Inflammatory macrophage (primary cell): Measurements from ENCODE around the gene SAYSD1.
"Not testable (repeated sequence)": the region's sequence is repeated elsewhere in the genome, so short reads cannot be mapped to it uniquely, and the experiment has no call there.

Experiments used
- DNase-seq, 2 donors: peaks; one replicate each; pipeline ENCODE4 v3.0.0-alpha.2; 2020 to 2022
- total RNA-seq, 18 experiments: gene quantifications; one replicate each; lab custom pipeline; 2026; ENCODE audit warnings: mixed read lengths in 6 of 18, inconsistent platforms in 2 of 18; lab: John Stamatoyannopoulos, UW

SAYSD1 gene, protein sequence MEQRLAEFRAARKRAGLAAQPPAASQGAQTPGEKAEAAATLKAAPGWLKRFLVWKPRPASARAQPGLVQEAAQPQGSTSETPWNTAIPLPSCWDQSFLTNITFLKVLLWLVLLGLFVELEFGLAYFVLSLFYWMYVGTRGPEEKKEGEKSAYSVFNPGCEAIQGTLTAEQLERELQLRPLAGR
- total RNA-seq: 6.7 to 18.8 (median 13.4) reads per million in 18 experiments

DNA sequence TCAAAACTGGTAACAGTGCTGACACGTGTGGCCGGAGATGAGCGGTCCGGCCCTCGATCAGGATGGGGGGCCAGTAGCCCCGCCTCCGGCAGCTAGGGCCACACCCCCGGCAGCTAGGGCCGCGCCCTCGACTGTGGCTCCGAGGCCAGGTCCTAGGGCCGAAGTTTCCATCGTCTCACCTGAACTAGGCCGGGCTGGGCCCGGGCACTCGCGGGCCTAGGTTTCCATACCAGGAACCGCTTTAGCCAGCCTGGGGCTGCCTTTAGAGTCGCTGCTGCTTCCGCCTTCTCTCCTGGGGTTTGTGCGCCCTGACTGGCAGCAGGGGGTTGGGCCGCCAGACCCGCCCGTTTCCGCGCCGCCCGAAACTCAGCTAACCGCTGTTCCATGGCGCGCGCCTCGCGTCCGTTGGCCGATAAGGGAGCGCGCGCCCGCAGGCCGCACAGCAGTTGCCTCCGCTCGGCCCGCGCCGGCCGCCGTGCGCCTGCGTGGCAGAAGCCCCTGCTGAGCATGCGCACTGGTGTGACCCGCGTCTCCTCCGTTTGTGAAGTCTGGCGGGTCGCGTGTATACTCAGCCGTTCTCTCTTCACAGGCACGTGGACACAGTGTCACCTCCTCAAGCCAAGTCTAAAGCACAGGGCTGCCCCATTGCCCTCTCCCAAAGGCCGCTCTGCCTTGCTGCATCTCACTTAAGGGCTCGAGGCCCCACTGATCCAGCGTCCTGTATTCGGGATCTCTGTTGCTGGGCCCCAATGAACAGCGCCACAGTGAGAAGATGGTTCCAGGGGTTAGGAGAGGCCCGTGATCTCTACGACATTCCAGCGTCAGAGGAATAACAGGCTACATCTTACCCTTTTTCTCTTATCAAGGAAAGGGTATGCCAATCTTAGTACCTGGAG, at the start of gene SAYSD1:
Gene SAYSD1 (minus strand): TSS at position 483 of the 896 bp plus-strand sequence. CDS start 97 bp downstream, at position 386.
- DNase-seq: peak; percentile 91 to 95

DNA sequence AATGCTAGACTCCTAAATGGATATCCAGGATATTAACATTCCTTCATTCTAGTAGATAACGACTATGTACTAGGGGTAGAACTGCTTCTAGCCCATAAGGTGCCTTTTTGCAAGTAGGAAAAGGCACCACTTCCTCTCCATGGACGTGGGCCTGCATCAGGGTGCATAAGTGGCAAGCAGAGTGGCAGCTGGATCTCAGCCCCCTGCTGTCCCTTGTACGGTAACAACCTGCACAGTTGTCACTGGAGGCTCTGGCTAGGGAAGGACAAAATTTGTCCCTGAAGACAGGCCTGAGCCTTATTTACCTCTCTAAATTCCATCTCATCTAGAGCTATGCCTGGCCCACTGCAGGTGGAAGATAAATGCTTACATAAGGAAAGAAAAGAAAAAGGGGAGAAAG, 42.5 kb upstream of the SAYSD1 start:
- DNase-seq: peak in 1 of 2 donors; percentile 5

DNA sequence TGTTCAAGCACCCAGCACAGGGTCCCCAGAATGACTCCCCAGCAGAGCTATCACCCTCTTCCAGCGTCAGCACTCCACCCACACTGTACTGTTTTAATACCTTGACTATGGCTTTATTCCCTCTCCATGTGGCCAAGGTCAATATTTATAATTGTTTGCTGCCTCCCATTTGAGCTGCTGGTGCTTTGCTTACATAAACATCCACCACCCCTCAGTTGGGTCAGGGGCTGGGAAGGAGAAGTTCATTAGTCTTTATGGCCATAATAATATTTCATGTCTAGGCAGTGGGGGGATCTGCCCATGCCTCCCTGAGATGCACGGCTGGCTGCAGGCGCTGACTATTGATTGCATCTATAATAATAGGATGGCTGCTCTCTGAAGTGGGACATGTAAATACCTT, 41.8 kb upstream of the SAYSD1 start:
- DNase-seq: no peak

DNA sequence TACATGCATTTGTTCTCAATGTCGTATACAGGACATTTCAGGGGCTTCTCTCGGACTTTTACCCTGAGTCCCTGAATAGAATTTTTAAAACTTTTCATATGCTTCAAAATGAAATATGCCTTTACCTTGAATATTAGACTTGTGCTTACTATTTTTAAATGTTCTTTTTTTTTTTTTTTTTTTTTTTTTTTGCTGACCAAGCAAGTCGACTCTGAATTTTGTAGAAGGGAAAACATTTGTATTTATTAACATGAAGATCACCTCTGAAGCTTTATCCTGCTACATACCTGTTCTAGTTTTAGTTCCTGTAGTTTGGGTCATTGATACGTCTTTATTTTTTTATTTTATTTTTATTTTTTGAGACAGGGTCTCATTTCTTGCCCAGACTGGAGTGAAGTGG, 39.7 kb upstream of the SAYSD1 start:
- no peak for DNase-seq

DNA sequence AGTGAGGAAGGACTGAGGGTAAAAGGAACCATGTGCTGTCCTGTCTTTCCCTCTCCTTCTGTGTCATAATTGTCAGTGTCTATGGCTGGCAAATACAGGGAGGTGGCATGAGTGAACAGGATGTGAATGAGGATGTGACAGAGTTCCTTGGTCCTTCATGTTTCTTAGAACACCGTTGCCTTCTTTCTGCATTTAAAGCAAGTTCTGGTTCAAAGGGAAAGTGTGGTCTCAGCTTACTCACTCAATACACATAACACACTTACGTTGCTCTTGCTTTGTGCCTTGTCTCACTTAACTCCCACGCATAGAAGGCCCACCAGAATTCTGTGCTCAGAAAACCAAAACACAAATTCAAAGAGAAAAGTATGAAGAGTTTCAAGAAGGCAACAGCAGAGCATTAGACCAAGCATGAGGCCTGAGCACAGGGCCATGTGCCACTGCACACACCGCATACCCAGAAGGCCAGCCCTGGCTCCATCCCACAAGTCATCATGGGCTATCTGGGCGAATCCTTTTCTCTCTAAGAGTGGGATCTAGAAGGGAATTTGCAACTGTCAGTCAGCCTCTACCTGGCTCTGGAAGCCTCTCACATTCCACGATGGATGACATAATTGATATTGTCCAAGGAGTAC, 38.9 kb upstream of the SAYSD1 start:
- no peak for DNase-seq

DNA sequence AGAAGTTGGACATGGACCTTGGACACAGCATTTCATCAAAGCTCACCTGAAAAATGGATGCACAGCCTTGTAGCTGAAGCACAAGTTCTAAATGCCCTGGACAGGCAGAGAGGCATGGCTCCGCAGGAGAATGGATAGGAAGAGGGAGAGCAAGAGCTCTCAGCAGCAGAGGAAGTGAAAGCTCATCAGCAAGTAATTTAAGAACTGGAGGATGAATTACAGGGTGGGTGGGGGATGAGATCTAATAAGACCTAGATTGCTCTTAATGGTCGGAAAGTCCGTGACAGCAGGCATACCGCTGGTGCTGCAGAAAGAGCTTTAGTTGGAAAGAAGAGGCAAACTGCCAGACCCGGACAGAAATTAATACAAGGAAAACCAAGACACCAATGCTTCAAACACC, 37.3 kb upstream of the SAYSD1 start:
- DNase-seq: no peak

DNA sequence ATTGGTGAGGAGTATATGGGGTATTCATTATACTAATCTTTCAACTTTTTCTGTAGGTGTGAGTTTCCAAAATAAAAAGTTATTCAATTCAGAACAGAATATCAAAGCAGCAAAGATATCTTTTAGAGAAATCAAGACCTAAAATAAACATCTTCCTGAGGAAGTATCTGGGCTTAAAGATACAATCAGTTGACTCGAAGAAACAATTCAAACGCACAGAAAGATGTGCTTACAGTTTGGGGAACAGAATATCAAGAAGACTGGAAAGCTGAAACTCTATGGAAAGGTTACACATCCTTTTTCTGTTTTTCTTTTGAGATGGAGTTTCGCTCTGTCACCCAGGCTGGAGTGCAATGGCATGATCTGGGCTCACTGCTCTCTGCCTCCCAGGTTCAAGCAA, 36.2 kb upstream of the SAYSD1 start:
- DNase-seq: no peak

DNA sequence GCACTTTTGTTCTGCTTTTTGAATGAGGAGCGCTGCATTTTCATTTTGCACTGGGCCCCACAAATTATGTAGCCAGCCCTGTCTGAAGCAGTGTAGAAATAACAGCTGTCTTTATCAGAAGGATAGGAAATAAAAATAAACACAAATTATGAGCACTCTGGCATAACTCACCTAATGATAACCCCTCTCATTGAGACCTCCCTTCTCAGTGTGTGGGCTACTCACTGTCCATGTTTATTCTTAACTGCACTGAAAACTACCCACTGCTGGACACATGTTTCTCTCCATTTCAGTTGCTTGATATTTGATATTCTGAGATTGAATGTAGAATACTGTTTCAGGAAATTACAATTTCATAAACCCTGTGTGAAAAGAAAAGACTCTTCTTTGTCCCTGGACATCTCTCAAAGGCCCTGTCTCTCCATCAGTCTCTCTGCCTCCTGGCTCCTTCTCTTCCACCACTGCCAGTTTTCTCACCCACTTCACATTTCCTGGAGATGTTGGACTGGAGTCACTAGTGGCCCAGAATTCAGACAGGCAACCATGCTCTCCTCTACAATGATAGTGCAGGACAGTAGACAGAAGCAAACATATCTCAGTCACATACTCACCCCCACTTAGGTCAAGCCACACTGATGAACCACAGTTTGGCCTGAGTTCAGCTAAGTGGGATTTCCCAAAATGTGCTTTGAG, 29.6 kb upstream of the SAYSD1 start:
- no peak for DNase-seq

DNA sequence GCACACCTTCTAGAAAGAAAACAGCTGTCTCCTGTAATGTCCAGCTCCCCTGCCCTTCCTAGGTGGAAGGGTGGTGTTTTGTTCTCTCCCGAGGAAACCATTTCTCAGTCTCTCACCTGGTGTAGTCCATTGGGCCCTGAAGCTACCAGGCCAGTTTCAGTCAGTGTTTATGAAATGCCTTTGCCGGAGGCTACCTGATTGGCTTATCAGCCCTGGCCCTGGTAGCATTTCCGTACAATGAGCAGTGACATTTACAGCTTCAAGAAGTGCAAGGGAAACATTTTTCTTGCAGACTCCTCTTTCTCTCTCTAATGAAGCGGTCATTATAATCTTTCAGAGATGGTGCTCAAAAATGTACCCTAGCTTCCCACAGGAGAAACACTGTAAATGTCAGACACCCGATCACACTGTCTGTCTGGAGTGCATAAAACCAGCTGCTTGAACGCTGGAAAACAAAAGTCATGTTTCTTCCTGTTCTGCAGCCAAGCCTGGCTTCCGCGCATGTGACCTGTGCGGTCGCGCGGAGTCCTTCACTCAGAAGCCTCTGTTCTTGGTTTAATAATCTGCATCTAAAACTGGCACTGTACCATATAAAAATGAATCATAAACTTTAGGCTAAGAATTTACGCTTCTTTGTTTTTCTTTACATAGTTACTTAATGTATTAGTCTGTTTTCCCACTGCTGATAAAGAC, 28.4 kb upstream of the SAYSD1 start:
- DNase-seq: peak in 1 of 2 donors; percentile 25

DNA sequence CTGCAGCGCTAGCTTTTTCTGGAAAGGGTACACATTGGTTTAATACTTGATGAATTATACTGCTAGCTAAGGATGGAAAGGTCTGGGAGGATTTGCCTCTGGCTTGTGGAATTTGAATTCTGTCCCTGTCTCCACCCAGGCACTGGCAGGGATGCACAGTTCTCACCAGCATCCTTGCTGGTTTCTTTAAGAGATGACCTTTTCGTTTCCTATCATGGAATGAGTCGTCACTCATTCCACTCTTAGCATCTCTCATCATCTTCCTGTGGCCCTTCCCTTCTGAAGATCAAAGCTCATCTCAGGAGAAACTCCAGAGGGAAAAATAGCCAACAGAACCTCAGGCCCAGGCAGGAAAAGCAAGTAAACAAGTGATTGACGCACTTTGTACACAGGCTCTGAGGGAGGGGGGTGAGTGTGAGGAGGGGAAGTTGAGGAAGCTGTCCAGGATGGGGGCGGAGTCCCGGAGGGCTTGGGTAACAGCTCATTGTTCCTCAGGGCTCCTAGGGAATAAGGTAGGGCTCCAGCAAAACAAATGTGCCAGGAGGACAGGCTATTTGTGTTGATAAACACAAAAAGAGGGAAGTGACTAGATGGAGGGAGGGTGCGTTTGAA, 25.7 kb upstream of the SAYSD1 start:
- no peak for DNase-seq

DNA sequence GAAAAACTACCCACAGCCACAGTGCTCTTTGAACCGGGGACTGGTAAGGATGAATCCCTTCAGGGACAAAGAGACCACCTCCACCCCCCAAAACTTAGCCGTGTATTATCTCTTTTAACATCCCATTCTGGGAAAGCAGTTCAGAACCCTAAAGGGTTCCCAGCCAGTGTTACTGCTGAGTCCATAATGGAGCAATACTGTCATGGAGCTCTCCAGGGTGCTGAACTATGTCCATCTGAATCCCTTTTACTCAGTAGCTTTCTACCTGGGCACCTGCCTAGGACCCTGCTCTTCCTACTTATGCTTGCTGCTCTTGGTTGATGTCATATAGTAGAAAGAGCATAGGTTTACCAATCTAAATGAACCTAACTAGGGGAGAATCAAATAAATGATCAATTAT, 22.3 kb upstream of the SAYSD1 start:
- DNase-seq: peak; percentile 20 to 45

DNA sequence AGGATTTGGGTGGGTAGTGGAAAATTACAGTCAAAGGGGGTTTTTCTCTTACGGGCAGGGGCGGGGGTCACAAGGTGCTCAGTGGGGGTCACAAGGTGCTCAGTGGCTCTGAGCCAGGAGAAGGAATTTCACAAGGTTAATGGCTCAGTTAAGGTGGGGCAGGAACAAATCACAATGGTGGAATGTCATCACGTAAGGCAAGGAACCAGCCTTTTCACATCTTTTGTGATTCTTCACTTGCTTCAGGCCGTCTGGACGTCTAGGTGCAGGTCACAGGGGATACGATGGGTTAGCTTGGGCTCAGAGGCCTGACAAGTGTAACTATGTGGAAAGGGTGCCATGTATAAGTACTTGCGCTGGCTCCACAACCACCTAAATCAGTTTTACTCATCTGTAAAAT, 21.2 kb upstream of the SAYSD1 start:
- not testable (repeated sequence) for DNase-seq

DNA sequence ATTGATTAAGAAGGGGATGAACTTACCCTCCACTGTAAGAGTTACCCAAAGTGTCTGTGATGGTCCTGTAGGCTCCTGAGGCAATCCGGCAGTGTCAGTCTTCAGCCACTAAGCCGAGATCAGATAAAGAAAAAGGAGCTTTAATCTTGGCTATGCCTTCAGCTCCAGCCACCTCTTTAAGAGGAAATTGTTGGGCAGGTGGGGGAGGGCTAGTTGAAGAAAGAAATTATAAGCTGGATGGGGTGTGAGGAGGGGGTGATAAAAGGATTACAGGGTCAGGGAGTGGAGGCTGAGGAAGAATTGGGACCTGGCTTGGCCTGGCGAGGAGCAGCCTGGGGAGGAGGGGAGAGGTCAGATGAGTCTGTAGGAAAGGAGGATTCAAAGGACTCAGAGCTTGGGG, 19.8 kb upstream of the SAYSD1 start:
- not testable (repeated sequence) for DNase-seq

DNA sequence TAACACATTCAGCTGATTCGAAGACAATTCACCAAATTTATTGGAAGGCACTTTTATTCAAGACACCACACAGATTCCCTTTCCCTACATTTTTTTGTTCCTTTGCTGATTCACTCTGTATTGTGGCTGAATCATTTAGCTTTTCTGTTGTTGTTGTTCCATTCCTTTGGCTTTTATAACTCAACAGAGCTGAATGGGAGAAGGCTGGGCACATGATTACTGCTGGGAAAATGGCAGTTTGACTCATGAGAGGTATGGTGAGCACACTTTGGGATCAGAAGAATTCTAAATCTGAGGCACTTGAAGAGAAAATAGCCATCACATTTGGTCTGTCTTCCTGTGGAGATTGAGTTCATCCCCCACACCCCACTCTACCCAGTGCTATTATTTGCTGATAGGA, 15.7 kb upstream of the SAYSD1 start:
- DNase-seq: no peak

DNA sequence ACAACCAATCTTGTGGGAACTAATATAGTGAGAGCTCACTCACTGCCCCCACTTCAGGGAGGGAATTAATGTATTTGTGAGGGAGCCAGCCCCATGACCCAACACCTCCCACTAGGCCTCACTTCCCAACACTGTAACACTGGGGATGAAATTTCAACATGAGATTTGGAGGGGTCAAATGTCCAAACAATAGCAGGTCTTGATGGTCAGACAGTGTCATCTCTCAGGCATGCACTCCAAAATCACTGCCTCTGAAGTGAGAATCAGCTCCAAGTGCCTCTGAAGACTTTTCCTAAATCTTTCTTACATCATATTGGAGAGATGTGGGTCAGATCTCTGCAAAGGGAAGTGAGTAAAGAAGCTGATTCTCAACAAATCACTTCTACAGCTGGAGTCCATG, 13.8 kb upstream of the SAYSD1 start:
- DNase-seq: no peak

DNA sequence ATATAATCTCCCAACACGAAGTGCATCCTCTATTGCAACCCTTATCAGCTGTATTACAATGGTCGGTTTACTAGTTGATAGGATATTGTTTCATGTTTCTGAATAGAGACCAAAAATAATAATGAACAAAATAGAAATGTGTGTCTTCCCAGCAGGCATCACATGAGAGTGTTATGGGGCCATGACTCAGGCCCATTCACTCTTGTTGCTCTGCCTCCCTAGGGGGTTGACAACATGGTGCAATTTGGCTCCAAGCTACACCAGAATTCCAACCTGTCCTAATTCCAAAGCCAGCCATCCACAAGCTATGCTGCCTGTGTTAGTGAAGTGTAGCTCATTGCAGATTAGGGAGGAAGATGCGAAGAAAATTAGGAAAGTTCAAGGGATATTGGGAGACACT, 13.1 kb upstream of the SAYSD1 start:
- DNase-seq: no peak

DNA sequence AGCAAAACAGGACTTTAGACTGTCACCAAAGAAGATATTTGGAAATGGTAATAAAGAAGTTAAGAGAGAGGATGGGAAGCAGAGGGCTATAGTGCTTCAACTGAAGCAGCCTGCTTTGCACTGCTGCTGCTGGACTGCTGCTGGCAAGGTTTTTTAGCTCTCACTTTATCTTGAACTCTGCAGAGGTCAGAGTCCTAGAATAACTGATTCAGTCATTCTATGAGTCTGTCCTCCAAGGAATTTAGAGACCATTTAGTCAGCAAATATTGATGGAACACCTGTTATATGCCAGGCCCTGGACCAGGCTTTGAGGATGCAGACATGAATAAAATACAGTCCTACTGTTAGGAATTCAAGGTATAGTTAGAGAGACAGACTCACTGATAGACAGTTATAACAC, 9.1 kb upstream of the SAYSD1 start:
- DNase-seq: no peak

DNA sequence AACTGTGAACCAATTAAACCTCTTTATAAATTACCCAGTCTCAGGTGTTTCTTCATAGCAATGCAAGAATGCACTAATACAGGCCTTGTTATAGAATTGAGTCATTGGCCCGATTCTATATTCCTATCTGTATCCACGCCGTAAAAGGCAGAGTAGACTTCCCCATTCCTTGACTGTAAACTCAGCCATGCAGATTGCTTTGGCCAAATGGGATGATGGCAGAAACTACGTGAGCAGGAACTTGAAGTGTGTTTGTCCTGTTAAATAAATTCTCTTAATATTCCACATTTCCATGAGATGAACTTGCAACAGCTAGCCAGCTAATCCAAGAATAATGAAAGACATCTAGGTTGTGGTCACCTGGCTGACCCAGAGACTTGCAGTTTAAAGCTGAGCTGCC, 3.9 kb upstream of the SAYSD1 start:
- DNase-seq: no peak

DNA sequence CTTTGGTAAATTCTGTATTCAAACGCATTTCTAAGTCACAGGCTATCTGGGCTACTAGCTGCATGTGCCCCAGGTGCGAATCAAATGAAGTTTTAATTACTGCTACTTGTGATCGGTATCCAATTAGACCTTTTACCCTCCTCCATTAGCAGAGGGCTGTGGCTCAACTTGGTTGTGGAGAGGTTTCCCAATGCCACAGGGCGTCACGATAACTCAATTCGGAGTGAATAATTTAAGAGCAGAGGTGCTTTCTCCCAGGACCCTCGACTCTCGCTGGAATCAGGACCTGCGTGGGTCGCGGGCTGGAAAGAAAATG, 640 bp downstream of the SAYSD1 start:
- DNase-seq: no peak

DNA sequence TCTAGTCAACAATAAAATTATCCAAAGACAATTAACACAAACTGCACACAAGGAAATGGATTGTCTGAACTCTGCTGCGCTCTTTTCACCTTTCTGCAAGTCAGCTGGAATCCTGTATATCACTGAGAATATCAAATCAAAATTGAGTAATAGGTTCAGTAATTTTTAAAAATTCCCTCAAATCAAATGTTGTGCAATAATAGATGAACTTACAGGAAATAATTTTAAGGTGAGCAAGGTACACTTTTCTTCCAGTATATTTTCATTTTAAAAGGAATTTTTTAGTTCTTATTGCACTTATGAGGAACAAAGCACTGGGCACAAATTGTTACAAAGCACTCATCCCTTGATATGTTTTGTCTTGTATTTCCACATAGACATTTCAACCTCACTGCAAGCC, 1.2 kb downstream of the SAYSD1 start:
- no peak for DNase-seq

DNA sequence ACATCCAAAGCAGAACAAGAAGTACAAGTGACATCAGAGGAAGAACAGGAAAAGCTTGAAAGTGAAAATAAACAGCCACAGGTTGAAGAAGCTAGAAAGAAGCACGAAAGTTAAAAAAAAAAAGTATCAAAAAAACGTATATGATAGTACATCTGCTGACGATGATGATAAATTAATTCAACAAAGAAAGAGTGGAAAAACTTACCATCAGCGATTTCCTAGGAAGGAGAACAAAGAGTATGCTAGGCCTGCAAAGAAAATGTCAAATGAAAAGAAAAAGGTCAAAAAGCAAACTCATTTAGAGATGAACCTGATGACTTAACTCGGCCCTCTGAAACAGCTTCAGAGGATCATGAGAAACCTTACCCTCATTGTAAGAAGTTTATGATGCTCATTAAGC, 3.7 kb downstream of the SAYSD1 start:
- DNase-seq: no peak
